ENCODE data around the gene CFAP61.
"Not testable (repeated sequence)": the region's sequence is repeated elsewhere in the genome, so short reads cannot be mapped to it uniquely, and the experiment has no call there.

Gene CFAP61

GRCh38 chr20:20341371-20341770, 289.0 kb downstream of the CFAP61 start:
- Histone ChIP-seq H3K36me3 (ENCODE audit: control insufficient read depth in 2 of 2, insufficient read depth in 2 of 2, low read length in 2 of 2) (no peaks in the 10 kb centered on the region), H3K9ac (ENCODE audit: low read depth in 1 of 2, low read length in 2 of 2) (no peak overlapping the region)

GRCh38 chr20:20342066-20342465, 289.7 kb downstream of the CFAP61 start:
- no peaks in the 10 kb centered on the region for H3K36me3 ChIP-seq (ENCODE audit: control insufficient read depth in 2 of 2, insufficient read depth in 2 of 2, low read length in 2 of 2)
- H3K4me3 ChIP-seq (ENCODE audit: low read length in 2 of 2), result no peak overlapping the region
- no peak overlapping the region for H3K9ac ChIP-seq (ENCODE audit: low read depth in 1 of 2, low read length in 2 of 2)
- no peaks in the 10 kb centered on the region for H3K9me3 ChIP-seq (ENCODE audit: control insufficient read depth in 2 of 2, low read length in 2 of 2)
- no peak overlapping the region for H3K27ac ChIP-seq (ENCODE audit: low read depth in 2 of 2, low read length in 2 of 2)
- H3K4me1 ChIP-seq (ENCODE audit: control insufficient read depth in 2 of 2, insufficient read depth in 2 of 2, low read length in 2 of 2), result no peaks in the 10 kb centered on the region
- H3K27me3 ChIP-seq (ENCODE audit: control insufficient read depth in 2 of 2, insufficient read depth in 2 of 2, low read length in 2 of 2), result no peaks in the 10 kb centered on the region

More at GRCh38 chr20:20341371-20341770, 289.0 kb downstream of the CFAP61 start:
- no peak overlapping the region for H3K27ac ChIP-seq (ENCODE audit: low read depth in 2 of 2, low read length in 2 of 2)
- H3K4me1 ChIP-seq (ENCODE audit: control insufficient read depth in 2 of 2, insufficient read depth in 2 of 2, low read length in 2 of 2), result no peaks in the 10 kb centered on the region
- no peaks in the 10 kb centered on the region for H3K27me3 ChIP-seq (ENCODE audit: control insufficient read depth in 2 of 2, insufficient read depth in 2 of 2, low read length in 2 of 2)
- H3K9me3 ChIP-seq (ENCODE audit: control insufficient read depth in 2 of 2, low read length in 2 of 2), result no peaks in the 10 kb centered on the region
- no peak overlapping the region for H3K4me3 ChIP-seq (ENCODE audit: low read length in 2 of 2)

GRCh38 chr20:20343932-20344331, 291.6 kb downstream of the CFAP61 start:
- no peaks in the 10 kb centered on the region for H3K9me3 ChIP-seq (ENCODE audit: control insufficient read depth in 2 of 2, low read length in 2 of 2)
- no peak overlapping the region for H3K4me3 ChIP-seq (ENCODE audit: low read length in 2 of 2)
- H3K9ac ChIP-seq (ENCODE audit: low read depth in 1 of 2, low read length in 2 of 2), result no peak overlapping the region
- no peaks in the 10 kb centered on the region for H3K36me3 ChIP-seq (ENCODE audit: control insufficient read depth in 2 of 2, insufficient read depth in 2 of 2, low read length in 2 of 2)
- no peaks in the 10 kb centered on the region for H3K27me3 ChIP-seq (ENCODE audit: control insufficient read depth in 2 of 2, insufficient read depth in 2 of 2, low read length in 2 of 2)
- no peaks in the 10 kb centered on the region for H3K4me1 ChIP-seq (ENCODE audit: control insufficient read depth in 2 of 2, insufficient read depth in 2 of 2, low read length in 2 of 2)
- no peak overlapping the region for H3K27ac ChIP-seq (ENCODE audit: low read depth in 2 of 2, low read length in 2 of 2)

- Histone ChIP-seq H3K4me1 (ENCODE audit: control insufficient read depth in 2 of 2, insufficient read depth in 2 of 2, low read length in 2 of 2) (no peaks in the 10 kb centered on the region), H3K36me3 (ENCODE audit: control insufficient read depth in 2 of 2, insufficient read depth in 2 of 2, low read length in 2 of 2) (no peaks in the 10 kb centered on the region), H3K9me3 (ENCODE audit: control insufficient read depth in 2 of 2, low read length in 2 of 2) (no peaks in the 10 kb centered on the region), H3K4me3 (ENCODE audit: low read length in 2 of 2) (no peak overlapping the region), H3K27me3 (ENCODE audit: control insufficient read depth in 2 of 2, insufficient read depth in 2 of 2, low read length in 2 of 2) (no peaks in the 10 kb centered on the region), H3K27ac (ENCODE audit: low read depth in 2 of 2, low read length in 2 of 2) (no peak overlapping the region), H3K9ac (ENCODE audit: low read depth in 1 of 2, low read length in 2 of 2) (no peak overlapping the region)
These were observed 292.1 kb downstream of the CFAP61 start for GRCh38 chr20:20344476-20344875.

- H3K4me1 ChIP-seq (ENCODE audit: control insufficient read depth in 2 of 2, insufficient read depth in 2 of 2, low read length in 2 of 2), result no peaks in the 10 kb centered on the region
- no peak overlapping the region for H3K27ac ChIP-seq (ENCODE audit: low read depth in 2 of 2, low read length in 2 of 2)
- no peaks in the 10 kb centered on the region for H3K9me3 ChIP-seq (ENCODE audit: control insufficient read depth in 2 of 2, low read length in 2 of 2)
- H3K9ac ChIP-seq (ENCODE audit: low read depth in 1 of 2, low read length in 2 of 2), result no peak overlapping the region
- H3K27me3 ChIP-seq (ENCODE audit: control insufficient read depth in 2 of 2, insufficient read depth in 2 of 2, low read length in 2 of 2), result no peaks in the 10 kb centered on the region
- H3K4me3 ChIP-seq (ENCODE audit: low read length in 2 of 2), result no peak overlapping the region
- no peaks in the 10 kb centered on the region for H3K36me3 ChIP-seq (ENCODE audit: control insufficient read depth in 2 of 2, insufficient read depth in 2 of 2, low read length in 2 of 2)
These were observed 301.2 kb downstream of the CFAP61 start for GRCh38 chr20:20353576-20353975.

GRCh38 chr20:20355503-20355902, 303.2 kb downstream of the CFAP61 start:
- H3K4me3 ChIP-seq (ENCODE audit: low read length in 2 of 2); H3K27ac ChIP-seq (ENCODE audit: low read depth in 2 of 2, low read length in 2 of 2); H3K27me3 ChIP-seq (ENCODE audit: control insufficient read depth in 2 of 2, insufficient read depth in 2 of 2, low read length in 2 of 2); H3K9ac ChIP-seq (ENCODE audit: low read depth in 1 of 2, low read length in 2 of 2); H3K36me3 ChIP-seq (ENCODE audit: control insufficient read depth in 2 of 2, insufficient read depth in 2 of 2, low read length in 2 of 2); H3K4me1 ChIP-seq (ENCODE audit: control insufficient read depth in 2 of 2, insufficient read depth in 2 of 2, low read length in 2 of 2); H3K9me3 ChIP-seq (ENCODE audit: control insufficient read depth in 2 of 2, low read length in 2 of 2): not testable (repeated sequence)

GRCh38 chr20:20358801-20359200, 306.5 kb downstream of the CFAP61 start:
- peaks cover 20 to 24% of the 10 kb centered on the region in 2 donors for H3K27me3 ChIP-seq (ENCODE audit: control insufficient read depth in 2 of 2, insufficient read depth in 2 of 2, low read length in 2 of 2)
- H3K4me1 ChIP-seq (ENCODE audit: control insufficient read depth in 2 of 2, insufficient read depth in 2 of 2, low read length in 2 of 2), result peaks cover 8 to 15% of the 10 kb centered on the region in 2 donors
- H3K9ac ChIP-seq (ENCODE audit: low read depth in 1 of 2, low read length in 2 of 2), result no peak overlapping the region
- H3K4me3 ChIP-seq (ENCODE audit: low read length in 2 of 2), result no peak overlapping the region
- no peaks in the 10 kb centered on the region for H3K9me3 ChIP-seq (ENCODE audit: control insufficient read depth in 2 of 2, low read length in 2 of 2)
- H3K36me3 ChIP-seq (ENCODE audit: control insufficient read depth in 2 of 2, insufficient read depth in 2 of 2, low read length in 2 of 2), result no peaks in the 10 kb centered on the region
- no peak overlapping the region for H3K27ac ChIP-seq (ENCODE audit: low read depth in 2 of 2, low read length in 2 of 2)

GRCh38 chr20:20359628-20360027, 307.3 kb downstream of the CFAP61 start:
- Histone ChIP-seq H3K27ac (ENCODE audit: low read depth in 2 of 2, low read length in 2 of 2) (no peak overlapping the region), H3K4me1 (ENCODE audit: control insufficient read depth in 2 of 2, insufficient read depth in 2 of 2, low read length in 2 of 2) (peaks cover 8 to 15% of the 10 kb centered on the region in 2 donors), H3K9ac (ENCODE audit: low read depth in 1 of 2, low read length in 2 of 2) (no peak overlapping the region), H3K4me3 (ENCODE audit: low read length in 2 of 2) (no peak overlapping the region), H3K9me3 (ENCODE audit: control insufficient read depth in 2 of 2, low read length in 2 of 2) (no peaks in the 10 kb centered on the region), H3K27me3 (ENCODE audit: control insufficient read depth in 2 of 2, insufficient read depth in 2 of 2, low read length in 2 of 2) (peaks cover 24 to 32% of the 10 kb centered on the region in 2 donors), H3K36me3 (ENCODE audit: control insufficient read depth in 2 of 2, insufficient read depth in 2 of 2, low read length in 2 of 2) (no peaks in the 10 kb centered on the region)

- H3K36me3 ChIP-seq (ENCODE audit: control insufficient read depth in 2 of 2, insufficient read depth in 2 of 2, low read length in 2 of 2), result no peaks in the 10 kb centered on the region
- no peak overlapping the region for H3K9ac ChIP-seq (ENCODE audit: low read depth in 1 of 2, low read length in 2 of 2)
- no peak overlapping the region for H3K27ac ChIP-seq (ENCODE audit: low read depth in 2 of 2, low read length in 2 of 2)
- H3K4me3 ChIP-seq (ENCODE audit: low read length in 2 of 2), result no peak overlapping the region
- peaks cover 8 to 15% of the 10 kb centered on the region in 2 donors for H3K4me1 ChIP-seq (ENCODE audit: control insufficient read depth in 2 of 2, insufficient read depth in 2 of 2, low read length in 2 of 2)
- no peaks in the 10 kb centered on the region for H3K9me3 ChIP-seq (ENCODE audit: control insufficient read depth in 2 of 2, low read length in 2 of 2)
- peaks cover 30 to 41% of the 10 kb centered on the region in 2 donors for H3K27me3 ChIP-seq (ENCODE audit: control insufficient read depth in 2 of 2, insufficient read depth in 2 of 2, low read length in 2 of 2)
These were observed 308.1 kb downstream of the CFAP61 start for GRCh38 chr20:20360464-20360863.

- Histone ChIP-seq H3K27ac (ENCODE audit: low read depth in 2 of 2, low read length in 2 of 2) (no peak overlapping the region), H3K9ac (ENCODE audit: low read depth in 1 of 2, low read length in 2 of 2) (no peak overlapping the region), H3K4me3 (ENCODE audit: low read length in 2 of 2) (no peak overlapping the region), H3K36me3 (ENCODE audit: control insufficient read depth in 2 of 2, insufficient read depth in 2 of 2, low read length in 2 of 2) (no peaks in the 10 kb centered on the region), H3K27me3 (ENCODE audit: control insufficient read depth in 2 of 2, insufficient read depth in 2 of 2, low read length in 2 of 2) (peaks cover 44 to 50% of the 10 kb centered on the region in 2 donors), H3K4me1 (ENCODE audit: control insufficient read depth in 2 of 2, insufficient read depth in 2 of 2, low read length in 2 of 2) (peaks cover 10 to 15% of the 10 kb centered on the region in 2 donors), H3K9me3 (ENCODE audit: control insufficient read depth in 2 of 2, low read length in 2 of 2) (no peaks in the 10 kb centered on the region)
These were observed 310.6 kb downstream of the CFAP61 start for GRCh38 chr20:20362774-20363433.

Measured in mucosa of rectum (tissue), 2 donors.